ENCODE data around the gene RCAN2.

Gene RCAN2

DNA sequence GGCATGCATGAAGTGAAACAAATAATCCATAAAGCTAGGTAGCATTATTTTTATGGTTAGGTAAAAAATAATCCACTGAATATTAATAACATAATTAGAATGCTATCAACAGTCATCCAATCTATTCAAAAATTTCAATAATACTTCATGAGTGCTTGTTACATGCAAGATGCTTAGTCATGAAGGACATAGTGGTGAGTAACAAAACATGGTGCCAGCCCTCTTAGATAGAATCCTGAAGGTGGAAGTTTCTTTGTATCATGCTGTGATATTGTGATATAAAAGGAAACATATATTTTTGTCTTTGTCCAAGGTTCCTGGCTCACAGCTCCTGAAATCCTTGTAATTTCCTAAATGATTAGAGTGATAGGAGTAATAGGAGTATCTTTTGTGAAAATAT is 14.9 kb downstream of the RCAN2 start:
- TF ChIP-seq, protein P1, sequence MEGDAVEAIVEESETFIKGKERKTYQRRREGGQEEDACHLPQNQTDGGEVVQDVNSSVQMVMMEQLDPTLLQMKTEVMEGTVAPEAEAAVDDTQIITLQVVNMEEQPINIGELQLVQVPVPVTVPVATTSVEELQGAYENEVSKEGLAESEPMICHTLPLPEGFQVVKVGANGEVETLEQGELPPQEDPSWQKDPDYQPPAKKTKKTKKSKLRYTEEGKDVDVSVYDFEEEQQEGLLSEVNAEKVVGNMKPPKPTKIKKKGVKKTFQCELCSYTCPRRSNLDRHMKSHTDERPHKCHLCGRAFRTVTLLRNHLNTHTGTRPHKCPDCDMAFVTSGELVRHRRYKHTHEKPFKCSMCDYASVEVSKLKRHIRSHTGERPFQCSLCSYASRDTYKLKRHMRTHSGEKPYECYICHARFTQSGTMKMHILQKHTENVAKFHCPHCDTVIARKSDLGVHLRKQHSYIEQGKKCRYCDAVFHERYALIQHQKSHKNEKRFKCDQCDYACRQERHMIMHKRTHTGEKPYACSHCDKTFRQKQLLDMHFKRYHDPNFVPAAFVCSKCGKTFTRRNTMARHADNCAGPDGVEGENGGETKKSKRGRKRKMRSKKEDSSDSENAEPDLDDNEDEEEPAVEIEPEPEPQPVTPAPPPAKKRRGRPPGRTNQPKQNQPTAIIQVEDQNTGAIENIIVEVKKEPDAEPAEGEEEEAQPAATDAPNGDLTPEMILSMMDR (IDR thresholded peaks at IDR 0.05): no peak
- DNase-seq (ENCODE audit: low spot score): no peak
- Histone ChIP-seq H3K4me3 (no peak overlapping the region), H3K27ac (no peak overlapping the region)

DNA sequence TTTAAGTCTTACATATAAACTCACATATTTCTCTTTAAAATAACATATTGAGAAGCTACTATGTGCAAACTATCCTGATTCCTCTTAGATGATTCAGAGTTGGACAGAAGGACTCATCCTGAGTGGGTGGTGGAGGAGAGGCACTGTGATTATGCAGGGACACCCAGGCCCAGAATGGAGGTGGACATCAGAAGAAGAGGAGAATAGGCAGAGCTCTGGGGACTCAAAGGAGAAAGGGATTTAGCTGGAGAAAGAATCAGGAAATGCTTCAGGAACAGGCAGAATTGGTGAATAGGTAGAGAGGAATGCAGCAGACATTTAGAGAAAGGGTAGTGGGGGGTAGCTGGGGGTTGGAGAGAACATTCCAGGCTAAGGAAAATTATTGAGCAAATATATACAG is 17.4 kb downstream of the RCAN2 start:
- no peak for DNase-seq (ENCODE audit: low spot score)
- Histone ChIP-seq H3K4me3 (no peak overlapping the region), H3K27ac (no peak overlapping the region)
- TF ChIP-seq, protein P1 (IDR thresholded peaks at IDR 0.05): no peak

DNA sequence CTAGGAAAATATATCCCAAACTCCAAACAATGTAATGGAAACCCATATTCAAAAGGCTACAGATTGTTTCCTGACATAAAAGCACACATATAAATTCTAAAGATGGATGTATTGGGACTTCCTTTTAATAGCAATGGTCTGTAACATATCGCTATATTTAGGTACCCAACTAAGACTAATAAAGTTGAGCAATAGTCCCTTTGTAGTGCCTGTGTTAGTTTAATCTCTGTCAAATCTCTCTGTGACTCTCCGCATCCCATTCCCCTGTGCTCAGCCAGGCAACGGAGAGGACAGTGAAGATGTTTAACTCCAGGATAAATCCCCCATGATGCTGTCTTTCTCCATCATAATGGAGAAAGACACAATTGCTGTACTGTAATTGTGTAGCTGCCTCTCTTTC is 19.0 kb downstream of the RCAN2 start:
- TF ChIP-seq, protein P1 (IDR thresholded peaks at IDR 0.05): no peak
- no peak for DNase-seq (ENCODE audit: low spot score)
- no peak overlapping the region for H3K4me3 ChIP-seq
- no peak overlapping the region for H3K27ac ChIP-seq

DNA sequence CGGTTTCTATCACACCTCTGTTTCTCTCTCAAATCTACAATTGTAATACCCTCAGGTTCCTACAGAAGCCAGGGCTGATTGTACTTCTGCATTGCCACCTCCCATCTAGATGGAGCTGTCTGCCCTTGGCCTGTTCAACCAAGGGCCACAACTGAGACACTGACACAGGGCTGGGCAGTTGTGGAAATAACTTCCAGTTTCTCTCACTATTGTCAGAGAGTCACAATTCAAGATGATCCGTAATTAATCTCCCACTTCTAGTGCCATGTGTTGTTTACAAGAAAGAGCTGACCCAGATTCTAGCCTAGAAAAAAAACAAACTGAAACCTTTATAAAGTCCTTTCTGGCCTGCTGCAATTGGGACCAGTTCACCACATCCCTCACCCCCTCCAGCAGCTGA is 22.2 kb downstream of the RCAN2 start:
- H3K27ac ChIP-seq: no peak overlapping the region
- DNase-seq (ENCODE audit: low spot score): no peak

DNA sequence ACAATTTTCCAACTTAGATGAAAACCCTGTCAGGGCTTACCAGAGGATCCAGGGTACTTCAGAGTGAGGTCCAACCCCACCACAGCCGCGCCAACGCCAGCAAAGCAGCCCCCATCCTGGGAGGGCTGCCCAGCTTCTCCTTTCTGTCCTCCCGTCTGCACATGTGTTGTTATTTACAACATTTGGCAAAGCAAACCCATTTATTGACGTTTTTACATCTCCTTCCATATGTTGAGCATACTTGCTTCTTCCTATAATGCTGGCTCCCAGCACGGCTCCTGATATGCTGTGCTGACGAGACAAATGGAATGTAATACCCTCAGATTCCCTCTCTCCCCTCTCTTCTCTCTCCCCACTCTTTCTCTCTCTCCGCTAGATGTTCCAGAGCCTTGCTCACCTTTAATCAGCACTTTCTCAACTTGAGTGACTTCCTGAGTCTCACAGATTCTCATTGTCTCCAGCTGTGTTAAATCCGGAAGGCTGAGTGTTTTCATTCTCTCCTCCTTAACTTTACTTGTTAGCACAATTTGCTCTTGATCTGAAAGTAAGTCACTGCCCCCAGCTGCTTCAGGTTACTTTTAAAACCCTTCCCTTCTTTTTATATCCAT is 22.7 kb downstream of the RCAN2 start:
- no peak overlapping the region for H3K27ac ChIP-seq

More for the DNA sequence above, 22.2 kb downstream of the RCAN2 start:
- no peak overlapping the region for H3K4me3 ChIP-seq
- TF ChIP-seq, protein P1 (IDR thresholded peaks at IDR 0.05): no peak

DNA sequence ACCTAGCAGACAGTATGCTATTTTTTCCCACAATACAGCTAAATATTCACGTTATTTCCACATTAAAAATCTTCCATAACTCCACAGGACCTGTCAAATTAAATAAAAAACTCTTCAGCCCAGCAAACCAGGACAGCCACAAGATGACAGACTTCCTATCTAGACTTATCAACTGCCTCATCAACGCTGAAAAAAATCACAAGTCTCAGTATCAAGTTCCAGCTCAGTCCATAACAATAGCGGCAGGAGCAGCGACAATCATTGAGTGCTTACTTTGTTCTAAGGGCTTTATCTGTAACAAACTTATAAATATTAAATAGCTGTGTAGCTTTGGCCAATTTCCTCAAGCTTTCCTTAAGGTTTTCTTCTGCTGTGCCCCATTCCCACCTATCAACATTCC is 24.7 kb downstream of the RCAN2 start:
- no peak overlapping the region for H3K27ac ChIP-seq

More for the DNA sequence above, 22.7 kb downstream of the RCAN2 start:
- no peak overlapping the region for H3K4me3 ChIP-seq
- TF ChIP-seq, protein P1 (IDR thresholded peaks at IDR 0.05): no peak
- no peak for DNase-seq (ENCODE audit: low spot score)

More for the DNA sequence above, 24.7 kb downstream of the RCAN2 start:
- H3K4me3 ChIP-seq: no peak overlapping the region
- TF ChIP-seq, protein P1 (IDR thresholded peaks at IDR 0.05): no peak
- DNase-seq (ENCODE audit: low spot score): no peak

Data from coronary artery (tissue), 2 donors.